Measurements from ENCODE around the gene MACROD2. TPM values are rescaled to one million over a fixed set of nuclear protein-coding genes. Genes with fewer than 3 reads are reported as not detected.

Gene MACROD2
- total and polyA plus RNA-seq, 4 donors = 0.66 to 10.5 (median 3.3) TPM

- no peak overlapping the region for H3K9ac ChIP-seq (ENCODE audit: low read depth in 1 of 2, low read length in 2 of 2)
- H3K9me3 ChIP-seq (ENCODE audit: control insufficient read depth in 4 of 4, low read length in 3 of 4) = no peaks in the 10 kb centered on the region
- no peaks in the 10 kb centered on the region for H3K36me3 ChIP-seq (ENCODE audit: control insufficient read depth in 4 of 4, insufficient read depth in 3 of 4, low read depth in 1 of 4, low read length in 3 of 4)
- H3K4me1 ChIP-seq (ENCODE audit: control insufficient read depth in 4 of 4, insufficient read depth in 4 of 4, low read length in 3 of 4) = no peaks in the 10 kb centered on the region
- no peaks in the 10 kb centered on the region for H3K27me3 ChIP-seq (ENCODE audit: control insufficient read depth in 4 of 4, insufficient read depth in 4 of 4, low read length in 3 of 4)
- H3K4me3 ChIP-seq (ENCODE audit: low read depth in 1 of 3, low read length in 3 of 3) = no peak overlapping the region
- no peak for DNase-seq (ENCODE audit: low spot score)
- TF ChIP-seq REST (IDR thresholded peaks at IDR 0.05) = no peak
- no peak for TF ChIP-seq MAX (IDR thresholded peaks at IDR 0.05)
- TF ChIP-seq SP1 (IDR thresholded peaks at IDR 0.05) = no peak
- TF ChIP-seq JUND (IDR thresholded peaks at IDR 0.05) = no peak
- no peak for TF ChIP-seq GABPA (IDR thresholded peaks at IDR 0.05 in 1 of 2, conservative IDR thresholded peaks at IDR 0.05 in 1 of 2)
- TF ChIP-seq ATF3 (IDR thresholded peaks at IDR 0.05) = no peak
- no peak for TF ChIP-seq HNF4A (conservative IDR thresholded peaks at IDR 0.05)
- TF ChIP-seq EGR1 (IDR thresholded peaks at IDR 0.05; ENCODE audit: low read depth in 2 of 2) = no peak
- no peak for TF ChIP-seq ZBTB33 (IDR thresholded peaks at IDR 0.05)
- no peak for TF ChIP-seq YY1 (IDR thresholded peaks at IDR 0.05)
- TF ChIP-seq RXRA (IDR thresholded peaks at IDR 0.05) = no peak
- TF ChIP-seq HNF4G (IDR thresholded peaks at IDR 0.05) = no peak
- TF ChIP-seq RAD21 (IDR thresholded peaks at IDR 0.05) = no peak
- no peak for TF ChIP-seq FOXA2 (IDR thresholded peaks at IDR 0.05)
- TF ChIP-seq NR2F2 (IDR thresholded peaks at IDR 0.05) = no peak
- TF ChIP-seq CTCF (IDR thresholded peaks at IDR 0.05; ENCODE audit: low read depth, low read length, missing input control) = no peak
- TF ChIP-seq FOXA1 (IDR thresholded peaks at IDR 0.05) = no peak
- no peak for TF ChIP-seq TAF1 (conservative IDR thresholded peaks at IDR 0.05)
- no peak overlapping the region for H3K27ac ChIP-seq (ENCODE audit: low read depth in 1 of 2, low read length in 2 of 2)
Measured at GRCh38 chr20:14550655-14551054, 555.3 kb downstream of the MACROD2 start.

Data from liver (tissue), 9 donors.